Fibroblast of lung (primary cell): ENCODE results near the gene SLAMF1. TPM values are rescaled to one million over a fixed set of nuclear protein-coding genes. Genes with fewer than 3 reads are reported as not detected.

Experiments used
- DNase-seq, 2 donors: peaks; one replicate each; pipeline versions ENCODE4 v3.0.0 to v3.0.0-alpha.2; 2010; ENCODE audit warnings: low read depth in 2 of 2
- H2AFZ ChIP-seq: 2 replicates; pipeline ENCODE4 v1.5.1; 2012; ENCODE audit warnings: low read length, control low read depth, inconsistent platforms
- H3K27ac ChIP-seq: 2 replicates; pipeline ENCODE4 v1.5.1; 2011; ENCODE audit warnings: low read length, control low read depth; ENCODE audit not compliant: insufficient read depth
- H3K27me3 ChIP-seq: 2 replicates; pipeline ENCODE4 v1.5.1; 2011; ENCODE audit warnings: mild to moderate bottlenecking, low read length; ENCODE audit not compliant: control insufficient read depth, insufficient read depth
- H3K36me3 ChIP-seq: 2 replicates; pipeline ENCODE4 v1.5.1; 2011; ENCODE audit warnings: low read length; ENCODE audit not compliant: control insufficient read depth, insufficient read depth
- H3K4me1 ChIP-seq: 2 replicates; pipeline ENCODE4 v1.5.1; 2011; ENCODE audit warnings: low read length; ENCODE audit not compliant: control insufficient read depth, insufficient read depth; ENCODE audit errors: extremely low read depth
- H3K4me2 ChIP-seq: 2 replicates; pipeline ENCODE4 v1.5.1; 2011; ENCODE audit warnings: low read length, control low read depth; ENCODE audit not compliant: insufficient read depth; ENCODE audit errors: extremely low read depth
- H3K4me3 ChIP-seq, 4 experiments: fragments of 200-600 bp in 1 of 4; sonication (generic) in 1 of 4; replicated peaks in 1 of 4; 2 replicates each; pipeline ENCODE4 v1.5.1; 2011 to 2016; ENCODE audit warnings: low read length in 4 of 4, low read depth in 3 of 4, mild to moderate bottlenecking in 3 of 4, control low read depth in 2 of 4, inconsistent platforms in 1 of 4, mixed read lengths in 1 of 4; ENCODE audit not compliant: insufficient read depth in 1 of 4; ENCODE audit errors: control extremely low read depth in 1 of 4
- H3K79me2 ChIP-seq: 2 replicates; pipeline ENCODE4 v1.5.1; 2012; ENCODE audit warnings: mild to moderate bottlenecking, low read length, inconsistent platforms; ENCODE audit not compliant: control insufficient read depth, insufficient read depth
- H3K9ac ChIP-seq: 2 replicates; pipeline ENCODE4 v1.5.1; 2011; ENCODE audit warnings: mild to moderate bottlenecking, low read length, control low read depth; ENCODE audit not compliant: insufficient read depth
- H3K9me3 ChIP-seq: 2 replicates; pipeline ENCODE4 v1.5.1; 2012; ENCODE audit warnings: low read depth, low read length; ENCODE audit not compliant: control insufficient read depth, insufficient read depth
- H4K20me1 ChIP-seq: 2 replicates; pipeline ENCODE4 v1.5.1; 2011; ENCODE audit warnings: low read length; ENCODE audit not compliant: control insufficient read depth, insufficient read depth; ENCODE audit errors: extremely low read depth
- EZH2 ChIP-seq: IDR thresholded peaks from 2 replicates; pipeline ENCODE4 v1.5.1; 2012; ENCODE audit warnings: low read length, control low read depth, mild to moderate bottlenecking; ENCODE audit errors: missing control alignments
- polyA plus RNA-seq, 2 donors: library from polyadenylated mRNA; depleted of rRNA in 1 of 2; stranded (reverse) in 1 of 2; unstranded in 1 of 2; fragments of >200 nt; gene quantifications; 2 replicates each; pipeline ENCODE4 v1.2.1, GENCODE V29; 2011 to 2012; ENCODE audit warnings: missing spikeins in 1 of 2
- total RNA-seq: library from RNA; depleted of rRNA; stranded (reverse); fragments of >200 nt; gene quantifications from 2 replicates; pipeline ENCODE4 v1.2.1, GENCODE V29; 2014
- TF ChIP-seq, protein P1 (sequence below), 2 donors: IDR thresholded peaks in 1 of 2; conservative IDR thresholded peaks in 1 of 2; 1 replicate in 1 of 2; 2 replicates in 1 of 2; pipeline ENCODE4 v1.5.1; 2011 to 2012; ENCODE audit warnings: low read length in 2 of 2, control low read depth in 1 of 2, inconsistent platforms in 1 of 2, low read depth in 1 of 2, mild to moderate bottlenecking in 1 of 2

SLAMF1 gene
- total and polyA plus RNA-seq, 2 donors (not counting 1 experiment from before 2014, with no cell fraction given), result not detected

DNA sequence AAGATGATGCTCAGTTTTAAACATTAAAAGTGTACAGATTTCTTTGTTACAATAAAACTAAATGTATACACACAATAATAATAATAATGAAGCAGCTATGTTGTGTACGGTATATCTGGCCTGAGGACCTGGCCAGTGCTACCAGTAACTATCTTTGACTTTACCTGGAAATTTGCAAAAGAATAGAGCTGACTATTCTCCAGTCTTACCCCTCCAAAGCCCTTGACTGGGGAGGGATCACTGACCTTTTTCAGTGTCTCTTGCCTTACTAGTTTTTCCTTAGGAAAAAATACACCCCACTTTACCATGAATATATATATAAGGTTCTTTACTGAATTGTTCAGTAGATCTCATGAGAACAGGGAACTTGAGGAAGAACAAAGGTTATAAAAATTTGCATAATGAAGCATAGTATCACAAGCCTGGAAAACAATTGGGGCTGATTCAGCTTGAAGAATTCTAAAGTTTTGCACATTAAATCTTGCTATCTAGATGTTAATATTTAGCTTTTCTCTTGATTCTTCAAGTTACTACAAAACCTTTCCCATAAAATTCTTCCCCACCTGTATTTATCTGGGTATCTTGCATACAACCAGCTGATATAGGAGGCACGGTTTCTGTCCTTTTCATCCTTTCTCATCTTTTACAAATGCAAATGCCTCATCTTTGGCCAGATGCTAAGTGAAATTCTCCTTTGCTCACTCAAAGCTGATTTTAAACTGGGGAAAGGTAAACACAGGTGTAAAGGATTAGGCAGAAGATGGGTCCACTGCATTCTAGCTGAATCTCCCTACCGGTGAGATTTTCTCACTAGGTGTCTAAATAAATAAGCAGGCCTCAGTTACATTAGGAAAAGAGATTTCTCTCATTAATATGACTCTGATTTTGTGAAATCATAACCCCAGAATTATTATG is 25.0 kb upstream of the SLAMF1 start:
- Histone ChIP-seq H3K4me3 (no peak overlapping the region), H2AFZ (no peak overlapping the region), H3K4me2 (no peak overlapping the region), H3K4me1 (no peaks in the 10 kb centered on the region), H3K36me3 (no peaks in the 10 kb centered on the region), H3K9ac (no peak overlapping the region), H3K79me2 (no peaks in the 10 kb centered on the region), H4K20me1 (no peaks in the 10 kb centered on the region), H3K27ac (no peak overlapping the region), H3K9me3 (no peaks in the 10 kb centered on the region), H3K27me3 (no peaks in the 10 kb centered on the region)
- TF ChIP-seq, protein P1, sequence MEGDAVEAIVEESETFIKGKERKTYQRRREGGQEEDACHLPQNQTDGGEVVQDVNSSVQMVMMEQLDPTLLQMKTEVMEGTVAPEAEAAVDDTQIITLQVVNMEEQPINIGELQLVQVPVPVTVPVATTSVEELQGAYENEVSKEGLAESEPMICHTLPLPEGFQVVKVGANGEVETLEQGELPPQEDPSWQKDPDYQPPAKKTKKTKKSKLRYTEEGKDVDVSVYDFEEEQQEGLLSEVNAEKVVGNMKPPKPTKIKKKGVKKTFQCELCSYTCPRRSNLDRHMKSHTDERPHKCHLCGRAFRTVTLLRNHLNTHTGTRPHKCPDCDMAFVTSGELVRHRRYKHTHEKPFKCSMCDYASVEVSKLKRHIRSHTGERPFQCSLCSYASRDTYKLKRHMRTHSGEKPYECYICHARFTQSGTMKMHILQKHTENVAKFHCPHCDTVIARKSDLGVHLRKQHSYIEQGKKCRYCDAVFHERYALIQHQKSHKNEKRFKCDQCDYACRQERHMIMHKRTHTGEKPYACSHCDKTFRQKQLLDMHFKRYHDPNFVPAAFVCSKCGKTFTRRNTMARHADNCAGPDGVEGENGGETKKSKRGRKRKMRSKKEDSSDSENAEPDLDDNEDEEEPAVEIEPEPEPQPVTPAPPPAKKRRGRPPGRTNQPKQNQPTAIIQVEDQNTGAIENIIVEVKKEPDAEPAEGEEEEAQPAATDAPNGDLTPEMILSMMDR (conservative IDR thresholded peaks at IDR 0.05 in 1 of 2, IDR thresholded peaks at IDR 0.05 in 1 of 2; ENCODE audit: low read depth in 1 of 2, low read length in 2 of 2), result no peak
- TF ChIP-seq EZH2, result no peak
- DNase-seq, result no peak

DNA sequence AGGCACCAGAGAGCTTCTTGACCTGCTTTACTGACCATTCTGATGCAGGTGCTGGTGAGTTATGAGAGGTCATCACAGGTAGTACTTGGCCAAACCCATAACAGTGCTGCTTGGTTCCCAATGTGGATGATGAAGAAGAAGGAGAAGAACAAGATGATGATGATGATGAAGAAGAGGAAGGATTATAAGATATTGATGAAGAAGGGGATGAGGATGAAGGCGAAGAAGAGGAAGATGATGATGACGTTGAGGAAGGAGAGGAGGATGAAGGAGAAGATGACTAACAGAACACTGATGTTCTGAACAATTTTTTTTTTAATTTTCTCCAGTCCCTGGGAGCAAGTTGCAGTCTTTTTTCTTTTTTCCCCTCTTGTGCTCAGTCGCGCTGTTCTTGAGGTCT is 23.9 kb upstream of the SLAMF1 start:
- no peak overlapping the region for H2AFZ ChIP-seq
- H3K36me3 ChIP-seq, result no peaks in the 10 kb centered on the region
- no peaks in the 10 kb centered on the region for H3K27me3 ChIP-seq
- H4K20me1 ChIP-seq, result no peaks in the 10 kb centered on the region
- no peak overlapping the region for H3K4me2 ChIP-seq
- H3K9ac ChIP-seq, result no peak overlapping the region
- no peaks in the 10 kb centered on the region for H3K9me3 ChIP-seq
- H3K4me3 ChIP-seq, result no peak overlapping the region
- no peaks in the 10 kb centered on the region for H3K4me1 ChIP-seq
- no peaks in the 10 kb centered on the region for H3K79me2 ChIP-seq
- DNase-seq, result no peak
- no peak overlapping the region for H3K27ac ChIP-seq
- TF ChIP-seq EZH2, result no peak
- TF ChIP-seq, protein P1 (conservative IDR thresholded peaks at IDR 0.05 in 1 of 2, IDR thresholded peaks at IDR 0.05 in 1 of 2; ENCODE audit: low read depth in 1 of 2, low read length in 2 of 2), result no peak

DNA sequence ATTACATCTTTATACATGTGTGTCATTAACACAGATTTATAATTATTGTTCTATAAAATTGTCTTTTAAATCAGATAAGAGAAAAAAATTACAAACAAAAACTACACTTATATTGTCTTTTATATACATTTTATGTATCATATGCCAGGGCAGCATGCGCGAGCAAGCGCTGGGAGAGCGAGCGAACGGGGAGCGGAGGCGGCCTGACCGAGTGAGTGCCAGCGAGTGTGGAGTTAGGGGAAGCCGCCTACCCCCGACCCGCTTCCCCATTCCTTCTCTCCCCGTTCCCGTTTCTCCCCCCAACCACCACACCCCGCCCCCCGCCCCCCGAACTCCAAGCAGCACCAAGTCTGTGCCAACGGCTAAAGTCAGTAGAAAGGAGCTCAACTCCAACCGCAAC is 23.0 kb upstream of the SLAMF1 start:
- TF ChIP-seq EZH2, result no peak
- no peak for DNase-seq
- H4K20me1 ChIP-seq, result no peaks in the 10 kb centered on the region
- no peaks in the 10 kb centered on the region for H3K27me3 ChIP-seq
- H3K9ac ChIP-seq, result no peak overlapping the region
- H3K27ac ChIP-seq, result no peak overlapping the region
- no peak overlapping the region for H3K4me2 ChIP-seq
- no peaks in the 10 kb centered on the region for H3K79me2 ChIP-seq
- no peak overlapping the region for H3K4me3 ChIP-seq
- no peaks in the 10 kb centered on the region for H3K4me1 ChIP-seq
- H3K9me3 ChIP-seq, result no peaks in the 10 kb centered on the region
- no peaks in the 10 kb centered on the region for H3K36me3 ChIP-seq
- H2AFZ ChIP-seq, result no peak overlapping the region
